8988T (cell line): ENCODE data around the gene JMJD1C.
"Not testable (repeated sequence)": the region's sequence is repeated elsewhere in the genome, so short reads cannot be mapped to it uniquely, and the experiment has no call there.

Source experiments
- DNase-seq: peaks from one replicate; pipeline ENCODE4 v3.0.0; 2011

Gene JMJD1C

DNA sequence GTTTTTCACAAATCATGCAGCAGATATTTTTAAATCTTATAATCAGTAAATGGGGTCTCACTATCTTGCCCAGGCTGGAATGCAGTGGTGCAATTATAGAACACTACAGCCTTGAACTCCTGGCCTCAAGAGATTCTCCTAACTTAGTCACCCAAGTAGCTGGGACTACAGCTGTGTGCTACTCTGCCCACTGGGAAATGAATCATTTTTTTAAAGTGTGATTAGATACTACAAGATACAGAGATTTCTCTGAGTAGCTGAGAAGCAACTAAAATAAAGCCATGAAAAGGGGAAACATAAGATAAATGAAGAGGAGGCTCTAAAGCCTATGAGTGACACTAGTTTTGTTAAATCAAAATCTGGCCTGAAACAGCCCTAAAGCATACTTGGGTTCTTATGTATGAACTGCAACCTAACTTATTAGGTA, 119.7 kb downstream of the JMJD1C start:
- DNase-seq: no peak

DNA sequence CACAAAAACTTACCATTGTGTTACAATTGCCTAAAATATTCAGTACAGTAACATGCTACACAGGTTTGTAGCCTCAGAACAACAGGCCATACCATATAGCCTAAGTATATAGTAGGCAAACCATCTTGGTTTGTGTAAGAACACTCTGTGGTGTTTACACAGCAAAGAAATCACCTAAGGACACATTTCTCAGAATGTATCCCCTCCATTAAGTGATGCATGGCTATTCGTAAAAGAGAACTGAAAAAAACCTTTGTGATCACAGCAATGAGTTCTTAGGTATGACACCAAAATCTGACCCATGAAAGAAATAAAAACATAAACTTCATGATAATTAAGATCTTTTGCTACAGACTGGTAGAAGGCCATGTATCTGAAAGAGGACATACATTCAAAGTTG, 121.5 kb downstream of the JMJD1C start:
- no peak for DNase-seq

DNA sequence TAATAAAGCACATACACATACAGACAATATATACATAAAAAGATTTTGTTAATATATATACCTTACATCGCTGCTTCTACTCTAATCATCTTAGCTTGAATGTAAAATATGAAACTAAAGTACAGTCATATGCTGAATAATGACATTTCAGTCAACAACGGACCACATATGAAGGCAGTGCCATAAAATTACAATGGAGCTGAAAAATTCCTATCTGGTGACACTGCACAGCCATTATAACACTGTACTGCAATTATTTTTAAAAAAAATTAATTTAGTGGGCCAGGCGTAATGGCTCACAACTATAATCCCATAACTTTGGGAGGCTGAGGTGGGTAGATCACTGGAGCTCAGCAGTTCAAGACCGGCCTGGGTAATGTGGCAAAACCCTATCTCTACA, 122.3 kb downstream of the JMJD1C start:
- DNase-seq: no peak

DNA sequence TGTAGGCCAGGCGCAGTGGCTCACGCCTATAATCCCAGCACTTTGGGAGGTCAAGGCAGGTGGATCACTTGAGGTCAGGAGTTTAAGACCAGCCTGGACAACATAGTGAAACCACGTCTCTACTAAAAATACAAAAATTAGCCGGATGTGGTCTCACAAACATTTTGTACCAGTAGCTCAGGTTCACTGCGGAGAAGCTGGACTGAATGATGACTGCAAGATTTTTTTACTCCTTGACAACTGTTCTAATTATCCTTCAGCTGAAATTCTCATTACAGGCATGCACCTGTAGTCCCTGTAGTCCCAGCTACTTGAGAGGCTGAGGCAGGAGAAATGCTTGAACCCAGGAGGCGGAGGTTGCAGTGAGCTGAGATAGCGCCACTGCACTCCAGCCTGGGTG, 126.1 kb downstream of the JMJD1C start:
- DNase-seq: not testable (repeated sequence)

DNA sequence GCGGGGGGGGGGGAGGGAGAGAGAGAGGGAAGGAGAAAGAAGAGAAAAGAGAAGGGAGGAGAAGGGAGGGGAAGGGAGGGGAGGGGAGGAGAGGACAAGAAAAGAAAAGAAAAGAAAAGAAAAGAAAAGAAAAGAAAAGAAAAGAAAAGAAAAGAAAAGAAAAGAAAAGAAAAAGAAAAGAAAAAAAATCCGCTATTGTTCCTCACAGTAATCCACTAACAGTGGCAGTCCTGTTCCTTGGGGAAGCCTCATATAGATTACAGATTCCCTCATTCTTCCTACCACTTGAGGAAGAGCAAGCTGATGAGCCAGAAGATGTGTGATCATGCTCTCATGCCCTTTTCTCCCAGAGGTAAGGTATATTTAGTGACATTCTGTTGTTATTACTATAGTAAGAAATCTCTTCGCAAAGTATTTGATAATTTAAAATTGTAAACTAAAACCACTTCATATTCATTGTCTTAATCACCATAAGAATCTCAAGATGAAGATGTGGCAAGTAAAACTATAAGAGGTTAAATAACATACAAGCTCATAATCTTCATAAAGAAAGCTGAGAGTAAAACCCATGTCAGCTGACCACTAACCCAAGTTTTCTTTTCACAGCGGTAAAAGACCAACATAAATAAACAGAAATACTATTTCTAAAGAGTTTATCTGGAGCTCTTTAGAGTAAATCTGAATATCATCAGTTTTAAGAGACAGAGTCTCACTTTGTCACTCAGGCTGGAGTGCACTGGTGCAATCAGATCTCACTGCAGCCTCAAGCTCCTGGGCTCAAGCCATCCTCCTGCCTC, 128.1 kb downstream of the JMJD1C start:
- no peak for DNase-seq

DNA sequence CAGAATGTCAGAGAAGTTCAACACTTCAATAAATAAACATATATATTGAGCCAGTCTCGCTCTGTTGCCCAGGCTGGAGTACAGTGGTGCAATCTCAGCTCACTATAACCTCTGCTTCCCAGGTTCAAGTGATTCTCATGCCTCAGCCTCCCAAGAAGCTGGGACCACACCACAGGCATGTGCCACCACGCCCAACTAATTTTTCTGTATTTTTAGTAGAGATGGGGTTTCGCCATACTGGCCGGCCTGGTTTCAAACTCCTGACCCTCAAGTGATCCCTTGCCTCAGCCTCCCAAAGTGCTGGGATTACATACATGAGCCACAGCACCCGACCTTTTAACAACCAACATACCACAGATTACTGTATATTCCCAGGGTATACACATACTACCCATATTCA, 134.2 kb downstream of the JMJD1C start:
- DNase-seq: no peak

DNA sequence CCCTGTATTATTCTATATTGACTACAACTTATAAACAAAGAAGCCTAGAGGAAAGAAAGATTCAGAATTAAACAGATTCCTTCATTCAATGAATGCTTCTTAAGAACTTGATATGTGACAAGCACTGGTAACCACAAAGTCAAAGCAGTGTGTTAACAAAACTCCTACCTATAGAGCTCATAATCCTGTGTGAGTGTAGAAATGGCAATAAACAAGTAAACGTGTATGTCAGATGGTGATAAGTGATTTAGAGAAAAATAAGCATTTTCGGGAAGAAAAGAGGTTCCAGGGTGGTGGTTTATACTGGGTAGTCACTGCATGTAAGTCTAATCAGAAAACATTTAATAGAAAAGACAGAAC, 141.3 kb downstream of the JMJD1C start:
- no peak for DNase-seq

DNA sequence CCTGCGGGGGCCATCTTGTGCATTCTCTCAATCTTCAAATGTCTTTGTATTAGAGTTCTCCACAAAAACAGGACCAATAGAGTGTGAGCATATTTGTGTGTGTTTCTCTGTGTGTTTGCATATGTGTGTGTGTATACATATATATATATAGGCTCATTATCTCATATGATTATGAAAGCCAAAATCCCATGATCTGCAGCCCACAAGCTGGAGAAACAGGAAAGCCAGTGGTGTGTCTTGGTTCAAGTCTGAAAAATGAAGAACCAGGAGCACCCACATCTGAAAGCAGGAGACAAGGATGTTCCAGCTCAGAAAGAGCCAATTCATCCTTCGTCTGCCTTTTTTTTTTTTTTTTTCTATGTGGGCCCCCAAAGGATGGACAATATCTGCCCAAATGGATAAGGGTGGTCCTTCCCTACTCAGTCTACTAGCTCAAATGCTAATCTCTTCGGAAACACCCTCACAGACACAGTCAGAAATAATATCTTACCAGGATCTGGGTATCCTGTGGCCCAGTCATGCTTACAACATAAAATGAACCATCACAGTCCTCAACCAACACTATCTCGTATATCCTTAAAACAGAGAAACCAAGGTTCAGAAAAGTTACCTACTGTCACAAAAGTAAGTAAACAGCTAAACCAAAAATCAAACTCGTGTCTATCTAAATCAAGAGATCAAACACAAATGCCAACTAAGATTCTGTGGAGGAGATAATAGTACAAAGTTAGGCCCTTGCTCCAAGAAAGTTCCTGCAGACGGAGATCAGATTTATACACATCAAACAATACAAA, 141.9 kb downstream of the JMJD1C start:
- DNase-seq: no peak

DNA sequence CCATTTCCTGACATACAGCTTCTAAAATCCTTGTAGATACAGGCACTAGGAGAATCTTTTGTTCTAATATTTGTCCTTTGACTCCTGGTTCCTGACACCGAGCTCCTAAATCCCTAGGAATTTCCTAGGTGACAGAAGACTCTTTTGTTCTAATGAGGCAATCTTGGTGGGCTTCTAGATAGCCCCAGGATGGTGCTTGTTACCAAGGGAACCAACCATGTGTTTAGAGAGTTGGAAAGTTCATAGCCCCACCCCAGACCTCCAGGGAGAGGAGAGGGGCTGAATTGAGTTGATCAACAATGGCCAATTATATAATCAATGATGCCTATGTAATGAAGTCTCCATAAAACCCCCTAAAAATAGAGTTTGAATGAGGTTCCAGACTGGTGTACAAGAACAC, 145.1 kb downstream of the JMJD1C start:
- DNase-seq: no peak

DNA sequence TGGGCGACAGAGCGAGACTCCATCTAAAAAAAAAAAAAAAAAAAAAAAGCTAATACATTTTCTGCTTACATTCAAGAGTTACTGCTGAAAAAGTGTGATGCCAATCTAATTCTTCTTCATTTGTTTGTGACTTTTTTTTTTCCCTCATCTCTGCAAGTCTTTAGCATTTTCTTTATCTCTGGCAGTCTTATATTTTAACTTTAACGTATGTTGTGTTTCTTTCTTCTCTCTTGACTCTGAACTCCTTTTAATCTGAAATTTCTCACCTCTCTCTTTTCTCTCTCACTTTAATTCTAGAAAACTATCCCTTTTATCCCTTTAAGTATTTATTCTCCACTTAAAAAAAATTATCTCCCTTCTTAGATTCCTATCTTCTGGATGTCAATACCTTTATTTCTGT, 146.5 kb downstream of the JMJD1C start:
- DNase-seq: no peak

DNA sequence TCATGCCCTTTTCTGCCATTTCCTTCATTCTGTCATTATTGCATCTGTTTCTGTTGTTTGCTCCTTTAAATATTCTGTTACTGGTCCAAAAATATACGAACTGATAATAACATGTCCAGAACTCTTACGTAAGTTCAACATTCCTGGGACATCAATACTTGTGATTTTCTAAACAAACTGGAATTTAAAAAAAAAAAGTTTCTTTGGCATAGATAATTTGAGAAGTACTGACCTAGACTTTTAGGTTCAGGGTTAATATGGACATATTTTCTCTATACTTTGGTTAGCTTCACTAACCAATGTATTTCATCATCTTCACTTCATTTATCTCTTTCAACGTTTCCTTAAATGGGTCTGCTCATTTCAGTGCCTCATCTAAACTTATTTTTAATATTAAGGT, 147.3 kb downstream of the JMJD1C start:
- DNase-seq: no peak

DNA sequence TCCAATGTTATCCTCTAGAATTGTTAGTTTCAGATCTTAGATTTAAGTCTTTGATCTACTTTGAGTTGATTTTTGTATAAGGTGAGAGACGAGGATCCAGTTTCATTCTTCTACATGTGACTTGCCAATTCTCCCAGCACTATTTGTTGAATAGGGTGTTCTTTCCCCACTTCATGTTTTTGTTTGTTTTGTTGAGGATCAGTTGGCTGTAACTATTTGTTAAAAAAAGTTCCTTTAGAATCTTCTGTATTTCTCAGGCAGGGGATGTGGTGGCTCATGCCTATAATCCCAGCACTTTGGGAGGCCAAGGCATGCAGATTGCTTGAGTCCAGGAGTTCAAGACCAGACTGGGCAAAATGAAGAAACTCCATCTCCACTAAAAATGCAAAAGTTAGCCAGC, 151.8 kb downstream of the JMJD1C start:
- DNase-seq: no peak

DNA sequence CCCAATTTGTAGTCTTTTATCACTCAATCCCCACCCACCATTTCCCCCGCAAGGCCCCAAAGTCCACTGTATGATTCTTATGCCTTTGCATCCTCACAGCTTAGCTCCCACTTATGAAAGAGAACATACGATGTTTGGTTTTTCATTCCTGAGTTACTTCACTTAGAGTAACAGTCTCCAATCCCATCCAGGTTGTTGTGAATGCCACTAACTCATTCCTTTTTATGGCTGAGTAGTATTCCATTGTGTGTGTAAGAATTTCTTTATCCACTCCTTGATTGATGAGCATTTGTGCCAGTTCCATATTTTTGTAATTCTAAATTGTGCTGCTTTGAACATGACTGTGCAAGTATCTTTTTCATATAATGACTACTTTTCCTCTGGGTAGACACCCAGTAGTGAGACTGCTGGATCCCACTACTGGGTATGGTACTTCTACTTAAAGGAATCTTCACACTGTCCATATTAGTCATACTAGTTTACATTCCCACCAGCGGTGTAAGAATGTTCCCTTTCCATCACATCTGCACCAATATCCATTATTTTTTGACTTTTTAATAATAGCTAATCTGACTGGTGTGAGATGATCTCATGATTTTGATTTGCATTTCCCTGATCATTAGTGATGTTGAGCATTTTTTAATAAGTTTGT, 152.6 kb downstream of the JMJD1C start:
- DNase-seq: no peak

DNA sequence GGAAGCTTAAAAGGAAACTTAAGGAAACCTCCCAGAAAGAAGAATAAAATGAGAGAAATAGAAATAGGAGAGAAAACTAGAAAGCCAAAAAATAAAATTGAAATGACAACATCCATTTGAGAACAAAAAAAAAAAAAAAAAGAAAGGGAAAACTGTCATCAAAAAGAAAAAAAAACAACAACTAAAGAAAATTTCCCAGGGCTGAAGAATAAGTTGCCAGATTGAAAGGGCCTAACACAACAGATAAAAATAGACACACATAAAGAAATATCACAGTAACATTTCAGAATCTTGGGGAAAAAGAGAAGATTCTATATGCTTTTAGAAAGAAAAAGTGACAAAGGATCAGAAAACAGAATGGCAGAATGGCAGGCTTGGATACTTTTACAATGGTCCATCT, 157.1 kb downstream of the JMJD1C start:
- DNase-seq: no peak

DNA sequence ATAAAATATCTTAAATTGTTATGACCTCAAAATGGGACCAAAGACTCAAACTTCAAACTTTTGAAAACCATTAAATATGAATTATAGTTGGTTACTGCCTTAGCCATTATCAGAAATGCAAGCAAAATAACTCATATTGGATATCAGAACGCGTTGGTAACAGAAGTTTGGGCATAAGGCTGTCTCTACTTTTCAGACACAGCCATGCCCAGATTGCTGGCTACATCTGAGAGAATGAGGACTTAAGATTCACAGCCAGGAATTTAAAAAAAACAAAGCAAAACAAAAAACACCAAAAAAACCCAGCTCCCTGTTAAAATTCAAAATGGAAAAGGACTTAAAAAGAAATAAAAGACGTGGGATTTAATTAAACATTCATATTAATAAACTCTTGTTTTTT, 161.6 kb downstream of the JMJD1C start:
- no peak for DNase-seq

DNA sequence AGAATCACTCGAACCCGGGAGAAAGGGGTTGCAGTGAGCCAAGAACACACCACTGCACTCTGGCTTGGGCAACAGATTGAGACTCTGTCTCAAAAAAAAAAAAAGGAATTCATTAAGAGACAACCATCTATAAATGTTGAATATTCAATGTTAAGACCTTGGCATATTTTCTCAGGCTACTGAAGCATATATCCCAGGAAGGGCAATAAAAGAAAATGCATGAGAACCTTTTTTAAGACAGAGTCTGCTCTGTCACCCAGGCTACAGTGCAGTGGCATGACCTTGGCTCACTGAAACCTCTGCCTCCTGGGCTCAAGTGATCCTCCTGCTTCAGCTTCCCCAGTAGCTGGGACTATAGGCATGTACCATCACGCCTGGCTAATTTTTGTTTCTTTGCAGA, 165.0 kb downstream of the JMJD1C start:
- no peak for DNase-seq

DNA sequence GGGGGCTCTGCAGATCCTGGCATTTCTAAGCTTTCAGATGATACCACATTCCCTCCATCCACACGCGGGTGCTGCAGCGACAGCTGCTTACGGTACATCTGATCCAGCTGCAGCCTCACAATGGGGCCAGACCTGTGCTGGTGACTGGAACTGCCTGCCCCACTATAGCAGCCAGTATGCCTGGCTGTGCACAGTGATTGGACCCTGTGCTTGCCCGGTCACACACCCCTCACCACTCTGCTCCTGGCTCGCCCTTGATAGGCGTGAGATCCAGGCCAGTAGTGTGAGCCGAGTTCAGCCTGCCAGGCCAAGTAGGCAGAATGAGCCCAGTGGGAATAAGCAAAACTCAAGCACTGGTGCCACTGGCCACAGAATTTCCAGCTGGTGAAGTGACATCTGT, 167.8 kb downstream of the JMJD1C start:
- DNase-seq: no peak

DNA sequence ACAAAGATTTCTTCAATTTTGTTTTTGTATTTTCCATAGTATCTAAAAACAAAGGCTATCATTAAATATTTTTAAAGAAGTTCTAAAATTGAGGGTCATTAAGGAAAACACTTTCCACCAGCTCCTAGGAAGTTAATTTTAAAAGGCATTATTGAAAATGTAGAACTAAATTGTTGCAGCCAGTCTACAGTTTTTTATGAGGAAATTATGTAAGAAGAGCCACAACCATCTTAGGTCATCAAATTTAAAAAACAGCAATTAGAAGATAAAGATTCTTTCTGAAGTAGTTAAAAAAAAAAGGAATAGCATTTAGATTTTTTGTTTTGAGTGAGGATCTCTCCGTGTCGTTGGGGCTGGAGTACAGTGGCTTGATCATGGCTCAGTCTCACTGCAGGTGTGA, 171.0 kb downstream of the JMJD1C start:
- DNase-seq: no peak

DNA sequence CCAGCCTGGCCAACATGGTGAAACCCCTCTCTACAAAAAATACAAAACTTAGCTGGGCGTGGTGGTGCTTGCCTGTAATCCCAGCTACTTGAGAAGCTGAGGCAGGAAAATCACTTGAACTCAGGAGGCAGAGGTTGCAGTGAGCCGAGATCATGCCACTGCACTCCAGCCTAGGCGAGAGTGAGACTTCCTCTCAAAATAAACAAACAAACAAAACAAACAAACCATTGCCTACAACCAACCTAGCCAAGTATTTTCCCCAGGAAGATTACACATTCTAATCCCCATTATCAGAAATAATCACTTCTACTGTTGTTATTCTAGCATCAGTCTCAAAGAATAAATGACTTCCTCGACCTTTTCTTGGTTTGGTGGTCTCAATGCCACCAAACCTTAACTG, 172.9 kb downstream of the JMJD1C start:
- DNase-seq: not testable (repeated sequence)

DNA sequence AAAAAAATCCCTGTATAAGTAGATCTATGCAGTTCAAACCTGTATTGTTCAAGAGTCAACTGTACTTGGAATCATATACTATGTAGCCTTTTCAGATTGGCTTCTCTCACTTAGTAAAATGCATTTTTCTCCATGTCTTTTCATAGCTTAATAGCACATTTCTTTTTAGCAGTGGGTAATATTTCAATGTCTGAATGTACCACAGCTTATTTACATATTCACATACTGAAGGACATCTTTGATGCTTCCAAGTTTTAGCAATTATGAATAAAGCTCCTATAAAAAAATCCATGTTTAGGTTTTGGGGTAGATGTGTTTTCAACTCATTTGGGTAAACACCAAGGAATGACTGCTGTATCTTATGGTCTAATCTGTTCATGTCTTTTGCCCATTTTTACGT, 177.6 kb downstream of the JMJD1C start:
- no peak for DNase-seq

DNA sequence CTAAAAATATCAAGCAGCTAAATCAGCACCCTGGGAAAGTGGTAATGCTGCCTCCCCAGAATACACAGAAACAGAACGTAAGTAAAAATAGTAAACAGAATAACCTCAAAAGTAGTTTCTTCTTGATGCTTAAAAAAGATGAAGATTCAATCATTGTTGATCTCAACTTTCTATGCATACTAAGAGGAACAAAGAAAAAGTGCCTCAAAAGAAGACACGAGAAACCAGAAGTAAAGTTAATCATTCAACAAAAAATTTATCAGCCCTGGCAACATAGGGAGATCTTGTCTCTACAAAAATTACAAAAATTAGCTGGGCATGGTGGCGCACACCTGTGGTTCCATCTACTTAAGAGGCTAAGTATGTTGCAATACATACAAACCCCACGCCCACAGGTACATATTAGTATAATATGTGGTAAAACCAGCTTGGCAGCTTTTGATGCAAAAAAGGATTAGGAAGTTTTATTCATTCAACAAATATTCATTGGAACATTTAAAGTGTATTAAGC, 179.0 kb downstream of the JMJD1C start:
- no peak for DNase-seq

DNA sequence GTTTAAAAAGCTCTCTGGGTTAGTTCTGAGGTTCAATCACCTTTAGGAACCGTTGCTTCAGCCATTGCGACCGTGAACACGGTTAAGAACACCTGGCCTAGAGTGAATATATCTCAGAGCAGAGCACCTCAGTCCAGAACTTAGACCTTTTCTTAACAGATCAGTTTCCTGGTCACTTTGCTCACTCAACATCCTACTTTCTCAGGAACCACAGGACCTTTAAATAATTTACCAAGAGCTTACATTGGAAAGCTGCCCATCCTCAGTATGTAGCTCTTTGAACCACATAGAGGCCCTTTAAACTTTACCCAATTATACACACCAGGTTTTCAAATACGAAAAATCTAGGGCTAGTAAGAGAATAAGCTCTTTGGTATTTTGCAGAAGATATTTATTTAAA, 179.4 kb downstream of the JMJD1C start:
- DNase-seq: no peak

DNA sequence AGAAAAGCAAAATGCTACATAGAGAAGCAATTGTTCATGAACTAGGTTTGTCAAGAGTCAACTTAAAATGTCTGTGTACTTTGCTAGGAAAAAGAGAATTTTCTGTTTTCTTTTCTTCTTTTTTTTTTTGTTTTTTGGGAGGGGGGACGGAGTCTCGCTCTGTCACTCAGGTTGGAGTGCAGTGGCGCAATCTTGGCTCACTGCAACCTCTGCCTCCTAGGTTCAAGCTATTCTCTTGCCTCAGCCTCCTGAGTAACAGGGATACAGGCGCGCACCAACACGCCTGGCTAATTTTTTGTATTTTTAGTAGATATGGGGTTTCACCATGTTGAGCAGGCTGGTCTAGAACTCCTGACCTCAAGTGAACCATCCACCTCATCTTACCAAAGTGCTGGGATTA, 181.9 kb downstream of the JMJD1C start:
- DNase-seq: not testable (repeated sequence)

DNA sequence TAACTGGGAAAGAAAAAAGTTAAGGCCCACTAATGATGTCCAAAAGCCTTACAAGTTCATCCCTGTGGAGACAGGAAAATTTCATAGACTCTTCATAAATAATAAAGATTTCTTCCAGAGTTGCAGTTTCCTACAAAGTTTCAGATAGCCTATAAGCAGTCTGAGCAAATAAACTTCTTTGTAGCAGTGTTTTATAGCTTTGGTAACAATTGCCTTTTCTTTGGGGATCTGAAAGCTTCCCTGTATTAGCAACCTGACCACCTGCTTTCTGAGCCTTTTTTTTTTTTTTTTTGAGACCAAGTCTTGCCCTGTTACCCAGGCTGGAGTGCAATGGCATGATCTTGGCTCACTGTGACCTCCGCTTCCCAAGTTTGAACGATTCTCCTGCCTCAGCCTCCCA, 182.7 kb downstream of the JMJD1C start:
- DNase-seq: no peak
